ENCODE results near the gene LYPLAL1.
"Not testable (repeated sequence)": the region's sequence is repeated elsewhere in the genome, so short reads cannot be mapped to it uniquely, and the experiment has no call there.

LYPLAL1 gene

DNA sequence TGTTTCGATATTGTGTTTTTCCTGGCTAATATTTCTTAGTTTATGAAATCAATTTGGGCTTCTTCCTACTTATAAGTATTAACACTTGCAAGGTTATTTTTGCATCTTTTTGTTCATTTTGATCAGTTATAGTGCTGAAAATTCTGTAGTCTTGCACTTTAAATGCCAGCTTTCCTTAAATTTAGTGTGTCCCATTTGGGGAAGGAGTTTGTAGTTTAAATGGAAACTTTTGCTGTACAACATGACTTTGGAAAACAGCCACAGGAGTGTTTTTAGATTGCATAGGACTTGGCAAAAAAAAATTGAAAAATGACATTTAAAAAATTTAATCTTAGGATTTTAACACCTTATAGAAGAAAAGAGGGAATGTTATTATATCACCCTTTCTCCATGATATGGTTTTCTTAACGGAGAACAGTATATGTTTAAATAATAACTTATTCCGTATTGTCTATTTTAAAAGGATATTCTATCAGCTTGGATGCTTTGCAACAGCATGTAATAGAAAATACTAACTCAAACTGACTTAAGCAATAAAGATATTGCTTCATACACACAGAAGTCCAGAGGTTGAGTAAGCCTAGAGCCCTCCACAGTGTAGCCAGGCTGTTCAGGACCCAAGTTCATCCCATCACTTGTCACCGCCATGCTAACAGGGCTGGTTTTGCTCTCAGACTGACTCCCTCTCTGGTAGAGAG is 53.8 kb downstream of the LYPLAL1 start:
- no peaks in the 10 kb centered on the region for H3K27me3 Mint-ChIP-seq
- peaks cover 19% of the 10 kb centered on the region for H3K36me3 Mint-ChIP-seq
- H3K27ac Mint-ChIP-seq, result no peak overlapping the region
- no peak overlapping the region for H3K4me3 Mint-ChIP-seq
- H3K4me1 Mint-ChIP-seq, result no peaks in the 10 kb centered on the region
- H3K9me3 Mint-ChIP-seq, result no peaks in the 10 kb centered on the region

DNA sequence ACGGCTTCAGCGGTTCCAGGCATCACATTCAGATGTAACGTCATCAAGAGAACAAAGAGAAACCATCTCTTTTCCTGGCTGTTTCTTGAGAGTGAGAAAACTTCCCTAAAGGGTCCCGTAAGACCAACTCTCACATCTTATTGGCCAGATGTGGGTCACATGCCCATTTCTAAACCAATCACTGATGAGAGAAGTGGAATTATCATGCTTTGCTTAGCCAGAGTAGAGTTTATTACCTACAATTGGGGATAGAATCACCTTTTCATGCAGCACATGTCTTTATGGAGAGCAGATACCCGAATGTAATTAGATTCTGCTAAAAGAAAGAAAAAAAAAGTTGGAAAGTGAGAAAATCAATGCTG is 54.4 kb downstream of the LYPLAL1 start:
- Mint-ChIP-seq H3K4me3 (no peak overlapping the region), H3K36me3 (peaks cover 19% of the 10 kb centered on the region), H3K27me3 (no peaks in the 10 kb centered on the region), H3K4me1 (no peaks in the 10 kb centered on the region), H3K9me3 (no peaks in the 10 kb centered on the region), H3K27ac (no peak overlapping the region)

DNA sequence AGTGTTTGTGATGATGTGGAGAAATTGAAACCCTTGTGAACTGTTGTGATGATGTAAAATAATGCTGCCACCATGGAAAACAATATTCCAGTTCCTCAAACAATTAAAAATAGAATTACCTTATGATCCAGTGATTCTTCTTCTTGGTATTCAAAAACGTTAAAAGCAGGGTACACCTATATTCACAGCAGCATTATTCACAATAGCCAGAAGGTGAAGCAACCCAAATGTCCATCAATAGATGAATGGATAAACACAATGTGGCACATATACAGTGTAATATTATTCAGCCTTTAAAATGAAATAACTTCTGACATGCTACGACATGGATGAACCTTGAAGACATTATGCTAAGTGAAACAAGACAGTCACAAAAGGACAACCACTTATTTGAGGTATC is 59.2 kb downstream of the LYPLAL1 start:
- Mint-ChIP-seq H3K27me3 (no peaks in the 10 kb centered on the region), H3K9me3 (no peaks in the 10 kb centered on the region), H3K27ac (no peak overlapping the region), H3K4me3 (no peak overlapping the region), H3K36me3 (peaks cover 5% of the 10 kb centered on the region), H3K4me1 (no peaks in the 10 kb centered on the region)

DNA sequence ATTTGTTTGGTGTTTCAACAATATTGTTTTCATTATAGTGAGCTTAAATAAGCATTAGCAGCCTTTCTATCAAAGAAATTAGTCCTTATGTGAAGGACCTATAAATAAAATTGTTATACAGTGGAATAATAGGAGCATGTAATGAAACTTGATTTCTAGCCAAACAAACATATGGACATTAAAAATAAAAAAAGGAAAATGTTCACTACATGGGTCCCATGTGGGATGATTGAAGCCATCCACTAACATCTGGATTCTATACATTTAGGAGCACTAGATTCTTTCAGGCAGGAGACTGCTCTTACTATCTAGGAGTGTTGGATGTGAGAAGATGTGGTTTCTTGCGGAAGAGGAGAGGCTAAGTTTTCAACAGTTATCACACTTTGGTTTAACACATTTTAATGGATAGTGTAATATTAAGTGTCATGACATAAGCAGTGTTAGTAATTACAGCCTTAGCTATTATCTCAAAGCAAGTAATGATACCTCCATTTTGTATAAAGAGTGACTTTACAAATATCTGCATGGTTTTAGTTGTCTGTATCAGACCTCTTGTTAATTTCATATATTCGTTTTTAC is 62.3 kb downstream of the LYPLAL1 start:
- H3K4me3 Mint-ChIP-seq, result no peak overlapping the region

DNA sequence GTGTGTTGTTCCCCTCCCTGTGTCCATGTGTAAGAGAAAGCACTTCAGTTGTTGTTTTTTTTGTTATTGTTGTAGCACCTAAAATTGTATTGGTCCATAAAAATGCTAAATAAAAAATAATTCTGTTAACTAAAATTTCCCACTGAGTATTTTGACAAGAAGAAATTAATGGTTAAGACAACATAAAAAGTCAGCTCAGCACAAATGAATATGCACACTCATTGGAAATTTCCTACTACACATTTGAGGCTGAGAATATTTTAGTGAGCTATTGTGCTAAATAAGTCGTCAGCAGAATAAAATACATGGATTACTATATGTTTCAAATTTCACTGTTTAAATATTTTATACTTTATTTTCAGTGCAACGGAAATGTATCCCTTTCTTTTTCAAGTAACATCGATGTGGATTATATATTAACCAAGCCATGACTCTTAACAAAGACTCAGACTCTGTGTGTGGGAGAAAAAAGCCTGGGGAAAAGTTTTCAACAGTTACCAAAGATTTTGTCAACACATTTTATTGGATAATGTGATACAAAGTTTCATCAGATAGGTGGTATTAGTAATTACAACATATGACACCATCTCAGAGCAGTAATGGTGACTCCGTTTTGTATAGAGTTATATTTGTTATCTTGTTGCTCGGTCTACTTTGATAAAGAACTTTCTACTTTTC is 63.4 kb downstream of the LYPLAL1 start:
- no peaks in the 10 kb centered on the region for H3K36me3 Mint-ChIP-seq
- H3K27ac Mint-ChIP-seq, result no peak overlapping the region
- no peak overlapping the region for H3K4me3 Mint-ChIP-seq
- H3K4me1 Mint-ChIP-seq, result no peaks in the 10 kb centered on the region
- no peaks in the 10 kb centered on the region for H3K9me3 Mint-ChIP-seq
- H3K27me3 Mint-ChIP-seq, result no peaks in the 10 kb centered on the region

More for the DNA sequence above, 62.3 kb downstream of the LYPLAL1 start:
- no peak overlapping the region for H3K27ac Mint-ChIP-seq
- no peaks in the 10 kb centered on the region for H3K9me3 Mint-ChIP-seq
- H3K4me1 Mint-ChIP-seq, result no peaks in the 10 kb centered on the region
- no peaks in the 10 kb centered on the region for H3K27me3 Mint-ChIP-seq
- H3K36me3 Mint-ChIP-seq, result no peaks in the 10 kb centered on the region

DNA sequence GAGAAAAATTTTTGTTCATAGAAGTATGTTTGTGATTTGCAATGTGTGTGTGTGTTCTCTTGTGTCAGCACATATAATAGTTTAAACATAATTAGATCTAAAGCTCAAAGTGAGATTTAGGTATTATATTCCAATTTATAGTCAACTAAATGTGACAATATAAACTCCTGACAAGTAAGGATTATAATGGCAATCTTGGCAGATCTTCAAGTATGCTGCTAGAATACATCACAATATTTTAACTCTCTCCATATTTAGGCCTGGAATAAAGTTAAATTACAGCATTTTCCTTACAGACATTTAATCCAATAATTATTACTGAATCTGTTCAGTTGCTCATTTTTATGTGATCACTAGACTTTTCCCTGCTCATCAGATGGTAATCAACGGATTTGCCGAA is 65.8 kb downstream of the LYPLAL1 start:
- Mint-ChIP-seq H3K9me3 (no peaks in the 10 kb centered on the region), H3K36me3 (no peaks in the 10 kb centered on the region), H3K4me1 (no peaks in the 10 kb centered on the region), H3K4me3 (no peak overlapping the region), H3K27ac (no peak overlapping the region), H3K27me3 (no peaks in the 10 kb centered on the region)

DNA sequence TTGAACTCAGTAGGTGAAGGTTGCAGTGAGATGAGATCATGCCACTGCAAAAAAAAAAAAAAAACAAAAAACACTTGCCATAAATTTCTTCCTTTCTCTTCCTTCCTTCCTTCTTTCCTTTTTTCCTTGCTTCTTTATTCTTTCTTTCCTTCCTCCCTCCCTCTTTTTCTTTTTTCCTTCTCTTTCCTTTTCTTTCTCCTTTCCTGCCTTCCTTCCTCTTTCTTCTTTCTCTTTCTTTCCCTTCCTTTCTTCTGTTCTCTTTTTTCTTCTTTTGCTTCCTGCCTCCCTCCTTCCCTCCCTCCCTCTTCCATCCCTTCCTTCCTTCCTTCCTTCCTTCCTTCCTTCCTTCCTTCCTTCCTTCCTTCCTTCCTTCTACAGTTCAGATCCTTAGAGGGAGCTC is 71.2 kb downstream of the LYPLAL1 start:
- Mint-ChIP-seq H3K36me3 (peaks cover 4% of the 10 kb centered on the region), H3K4me1 (no peaks in the 10 kb centered on the region), H3K4me3 (no peak overlapping the region), H3K27me3 (no peaks in the 10 kb centered on the region), H3K27ac (no peak overlapping the region), H3K9me3 (no peaks in the 10 kb centered on the region)

DNA sequence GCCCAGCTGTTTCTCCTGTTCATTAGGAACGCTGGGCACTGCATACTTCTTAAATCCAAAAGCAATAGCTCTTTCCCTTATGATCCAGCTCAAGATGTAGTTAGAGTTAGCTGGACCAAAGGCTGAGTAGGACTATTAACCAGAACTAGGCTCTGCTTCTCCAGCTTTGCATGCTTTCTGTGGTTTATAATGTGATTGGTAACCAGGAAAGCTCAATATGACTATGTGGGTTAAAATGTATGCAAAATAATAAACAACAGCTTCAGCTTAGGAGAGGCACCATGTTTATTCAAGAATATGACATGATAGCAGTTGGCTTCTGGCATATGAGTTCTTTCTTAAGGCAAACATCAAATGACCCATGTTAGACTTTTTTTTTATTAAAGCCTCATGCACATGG is 73.8 kb downstream of the LYPLAL1 start:
- no peaks in the 10 kb centered on the region for H3K4me1 Mint-ChIP-seq

DNA sequence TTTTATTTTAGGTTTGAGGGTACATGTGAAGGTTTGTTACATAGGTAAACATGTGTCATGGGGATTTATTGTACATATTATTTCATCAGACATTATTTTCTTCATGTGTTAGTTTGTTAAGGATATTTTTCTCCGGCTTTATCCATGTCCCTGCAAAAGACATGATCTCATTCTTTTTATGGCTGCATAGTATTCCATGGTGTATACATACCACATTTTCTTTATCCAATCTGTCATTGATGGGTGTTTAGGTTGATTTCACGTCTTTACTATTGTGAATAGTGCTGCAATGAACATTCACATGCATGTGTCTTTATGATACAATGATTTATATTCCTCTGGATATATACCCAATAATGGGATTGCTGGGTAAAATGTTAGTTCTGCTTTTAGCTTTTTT is 76.8 kb downstream of the LYPLAL1 start:
- Mint-ChIP-seq H3K9me3 (peaks cover 12% of the 10 kb centered on the region), H3K36me3 (peaks cover 26% of the 10 kb centered on the region)
- H3K4me3 Mint-ChIP-seq, H3K27me3 Mint-ChIP-seq, H3K27ac Mint-ChIP-seq, H3K4me1 Mint-ChIP-seq: not testable (repeated sequence)

More for the DNA sequence above, 73.8 kb downstream of the LYPLAL1 start:
- H3K27me3 Mint-ChIP-seq, result no peaks in the 10 kb centered on the region
- peaks cover 12% of the 10 kb centered on the region for H3K36me3 Mint-ChIP-seq
- H3K4me3 Mint-ChIP-seq, result no peak overlapping the region
- H3K9me3 Mint-ChIP-seq, result peaks cover 5% of the 10 kb centered on the region
- H3K27ac Mint-ChIP-seq, result no peak overlapping the region

DNA sequence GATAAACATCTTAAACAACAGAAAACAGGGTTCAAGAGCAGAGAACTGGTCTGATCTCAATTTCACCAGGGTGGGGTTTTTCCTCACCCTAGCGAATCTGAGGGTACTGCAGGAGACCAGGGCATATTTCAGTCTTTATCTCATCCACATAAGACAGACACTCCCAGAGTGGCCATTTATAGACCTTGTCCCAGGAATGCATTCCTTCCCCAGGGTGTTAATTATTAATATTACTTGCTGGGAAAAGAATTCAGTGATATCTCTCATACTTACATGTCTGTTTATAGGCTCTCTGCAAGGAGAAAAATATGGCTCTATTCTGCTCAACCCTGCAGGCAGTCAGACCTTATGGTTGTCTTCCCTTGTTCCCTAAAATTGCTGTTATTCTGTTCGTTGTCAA is 84.1 kb downstream of the LYPLAL1 start:
- no peak overlapping the region for H3K4me3 Mint-ChIP-seq
- no peak overlapping the region for H3K27ac Mint-ChIP-seq
- peaks cover 38% of the 10 kb centered on the region for H3K36me3 Mint-ChIP-seq
- no peaks in the 10 kb centered on the region for H3K27me3 Mint-ChIP-seq
- peaks cover 34% of the 10 kb centered on the region for H3K9me3 Mint-ChIP-seq
- no peaks in the 10 kb centered on the region for H3K4me1 Mint-ChIP-seq

DNA sequence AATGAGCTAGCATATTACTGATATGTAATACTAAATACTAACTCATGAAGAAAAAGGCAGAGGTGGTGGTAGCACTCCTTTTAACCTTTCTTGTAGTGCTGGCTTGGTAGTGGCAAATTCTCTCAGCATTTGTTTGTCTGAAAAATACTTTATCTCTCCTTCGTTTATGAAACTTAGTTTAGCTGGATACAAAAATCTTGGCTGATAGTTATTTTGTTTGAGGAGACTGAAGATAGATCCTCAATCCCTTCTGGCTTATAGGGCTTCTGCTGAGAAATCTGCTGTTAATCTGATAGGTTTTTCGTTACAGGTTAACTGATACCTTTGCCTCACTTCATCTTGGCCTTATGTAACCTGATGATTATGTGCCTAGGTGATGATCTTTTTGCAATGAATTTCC is 87.8 kb downstream of the LYPLAL1 start:
- Mint-ChIP-seq H3K9me3 (peaks cover 24% of the 10 kb centered on the region), H3K4me3 (no peak overlapping the region), H3K36me3 (peaks cover 19% of the 10 kb centered on the region), H3K4me1 (no peaks in the 10 kb centered on the region), H3K27ac (no peak overlapping the region), H3K27me3 (no peaks in the 10 kb centered on the region)
